C4-2B (cell line): Measurements from ENCODE around the gene TMEM117.
A peak's percentile ranks its signal among the peaks of the same experiment; 100 is the strongest.
"Not testable (repeated sequence)": the region's sequence is repeated elsewhere in the genome, so short reads cannot be mapped to it uniquely, and the experiment has no call there.

Experiments
- H3K27ac ChIP-seq: fragments of 450-650 bp; 2 replicates; pipeline ENCODE4 v1.5.1; 2017
- ZFX ChIP-seq: fragments of 450-650 bp; IDR thresholded peaks from 2 replicates; pipeline ENCODE4 v1.6.1; 2017
- TF ChIP-seq, protein P1 (sequence below): fragments of 450-650 bp; conservative IDR thresholded peaks from 2 replicates; pipeline ENCODE4 v1.5.1; 2017; ENCODE audit warnings: mild to moderate bottlenecking

The TMEM117 gene

GRCh38 chr12:43841253-43841652 is 5.4 kb downstream of the TMEM117 start:
- TF ChIP-seq, protein P1, sequence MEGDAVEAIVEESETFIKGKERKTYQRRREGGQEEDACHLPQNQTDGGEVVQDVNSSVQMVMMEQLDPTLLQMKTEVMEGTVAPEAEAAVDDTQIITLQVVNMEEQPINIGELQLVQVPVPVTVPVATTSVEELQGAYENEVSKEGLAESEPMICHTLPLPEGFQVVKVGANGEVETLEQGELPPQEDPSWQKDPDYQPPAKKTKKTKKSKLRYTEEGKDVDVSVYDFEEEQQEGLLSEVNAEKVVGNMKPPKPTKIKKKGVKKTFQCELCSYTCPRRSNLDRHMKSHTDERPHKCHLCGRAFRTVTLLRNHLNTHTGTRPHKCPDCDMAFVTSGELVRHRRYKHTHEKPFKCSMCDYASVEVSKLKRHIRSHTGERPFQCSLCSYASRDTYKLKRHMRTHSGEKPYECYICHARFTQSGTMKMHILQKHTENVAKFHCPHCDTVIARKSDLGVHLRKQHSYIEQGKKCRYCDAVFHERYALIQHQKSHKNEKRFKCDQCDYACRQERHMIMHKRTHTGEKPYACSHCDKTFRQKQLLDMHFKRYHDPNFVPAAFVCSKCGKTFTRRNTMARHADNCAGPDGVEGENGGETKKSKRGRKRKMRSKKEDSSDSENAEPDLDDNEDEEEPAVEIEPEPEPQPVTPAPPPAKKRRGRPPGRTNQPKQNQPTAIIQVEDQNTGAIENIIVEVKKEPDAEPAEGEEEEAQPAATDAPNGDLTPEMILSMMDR: no peak
- TF ChIP-seq ZFX: no peak
- H3K27ac ChIP-seq: no peak overlapping the region

- no peak overlapping the region for H3K27ac ChIP-seq
- no peak for TF ChIP-seq ZFX
- TF ChIP-seq, protein P1: no peak
These were observed 6.4 kb downstream of the TMEM117 start for GRCh38 chr12:43842259-43842658.

GRCh38 chr12:43847425-43848225 is 11.7 kb downstream of the TMEM117 start:
- H3K27ac ChIP-seq: not testable (repeated sequence)

GRCh38 chr12:43848226-43848507 is 12.3 kb downstream of the TMEM117 start:
- TF ChIP-seq ZFX: no peak
- TF ChIP-seq, protein P1: no peak
- H3K27ac ChIP-seq: no peak overlapping the region

- no peak for TF ChIP-seq ZFX
- TF ChIP-seq, protein P1: no peak
- no peak overlapping the region for H3K27ac ChIP-seq
These were observed 12.9 kb downstream of the TMEM117 start for GRCh38 chr12:43848786-43849185.

GRCh38 chr12:43852744-43853143 is 16.9 kb downstream of the TMEM117 start:
- H3K27ac ChIP-seq: no peak overlapping the region
- TF ChIP-seq ZFX: no peak
- TF ChIP-seq, protein P1: no peak

DNA sequence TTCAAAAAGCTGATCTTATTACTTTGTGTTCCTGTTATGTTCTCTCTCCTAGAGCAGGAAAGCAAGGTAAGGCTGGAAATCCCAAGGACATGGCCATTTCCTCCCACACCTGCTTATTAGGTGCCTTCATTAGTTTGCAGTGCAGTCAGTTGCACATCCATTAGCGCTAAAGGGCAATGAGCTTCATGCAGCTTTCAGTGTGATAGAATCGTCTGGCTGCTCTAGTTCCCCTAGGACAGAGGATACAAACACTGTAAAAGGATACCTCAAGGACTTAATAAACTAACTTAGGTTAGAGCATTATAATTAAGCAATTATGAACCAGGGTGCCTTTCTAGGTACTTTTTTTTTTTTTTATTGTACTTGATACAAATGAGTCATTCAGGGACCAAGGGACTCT is 21.1 kb downstream of the TMEM117 start:
- H3K27ac ChIP-seq: no peak overlapping the region
- TF ChIP-seq, protein P1: no peak
- TF ChIP-seq ZFX: no peak

- TF ChIP-seq, protein P1: no peak
- TF ChIP-seq ZFX: no peak
- peak overlapping the region; percentile 6; the same call in 1 of the 2 replicates for H3K27ac ChIP-seq
These were observed 22.2 kb downstream of the TMEM117 start for GRCh38 chr12:43858096-43858495.
